ENCODE measurements around the gene ARMH1.

DNA sequence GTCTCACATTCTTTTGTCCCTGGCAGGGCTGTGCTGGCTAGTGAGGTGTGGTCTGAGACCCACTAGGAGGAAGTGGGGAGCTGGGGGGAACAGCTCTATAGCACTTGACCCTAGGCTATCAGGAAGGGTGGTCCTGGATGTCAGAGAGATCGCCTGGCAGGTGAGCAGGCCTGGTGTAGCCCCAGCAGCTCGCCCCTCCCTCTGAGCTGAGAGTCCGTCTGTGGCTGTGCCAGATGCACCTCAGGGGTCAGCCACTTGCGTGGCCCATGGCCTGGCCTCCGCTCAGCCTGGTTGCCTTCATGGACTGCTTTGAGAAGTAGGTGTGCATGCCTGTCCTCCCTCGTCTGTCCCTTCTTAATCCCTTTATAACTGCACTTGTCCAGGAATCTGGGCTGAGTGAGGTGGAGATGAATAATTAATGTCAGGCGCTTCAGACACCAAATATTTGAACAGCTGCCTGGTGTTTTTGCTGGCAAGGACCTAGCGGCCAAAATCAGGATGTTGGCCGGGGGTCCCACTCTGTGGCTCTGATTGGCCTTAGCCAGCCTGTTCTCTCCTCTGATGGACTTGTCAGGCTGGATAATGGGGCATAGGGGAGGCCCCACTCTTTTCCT is 30.7 kb upstream of the ARMH1 start:
- TF ChIP-seq, protein P1, sequence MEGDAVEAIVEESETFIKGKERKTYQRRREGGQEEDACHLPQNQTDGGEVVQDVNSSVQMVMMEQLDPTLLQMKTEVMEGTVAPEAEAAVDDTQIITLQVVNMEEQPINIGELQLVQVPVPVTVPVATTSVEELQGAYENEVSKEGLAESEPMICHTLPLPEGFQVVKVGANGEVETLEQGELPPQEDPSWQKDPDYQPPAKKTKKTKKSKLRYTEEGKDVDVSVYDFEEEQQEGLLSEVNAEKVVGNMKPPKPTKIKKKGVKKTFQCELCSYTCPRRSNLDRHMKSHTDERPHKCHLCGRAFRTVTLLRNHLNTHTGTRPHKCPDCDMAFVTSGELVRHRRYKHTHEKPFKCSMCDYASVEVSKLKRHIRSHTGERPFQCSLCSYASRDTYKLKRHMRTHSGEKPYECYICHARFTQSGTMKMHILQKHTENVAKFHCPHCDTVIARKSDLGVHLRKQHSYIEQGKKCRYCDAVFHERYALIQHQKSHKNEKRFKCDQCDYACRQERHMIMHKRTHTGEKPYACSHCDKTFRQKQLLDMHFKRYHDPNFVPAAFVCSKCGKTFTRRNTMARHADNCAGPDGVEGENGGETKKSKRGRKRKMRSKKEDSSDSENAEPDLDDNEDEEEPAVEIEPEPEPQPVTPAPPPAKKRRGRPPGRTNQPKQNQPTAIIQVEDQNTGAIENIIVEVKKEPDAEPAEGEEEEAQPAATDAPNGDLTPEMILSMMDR (IDR thresholded peaks at IDR 0.05; ENCODE audit: borderline replicate concordance, extremely low read depth, low read length, poor library complexity, severe bottlenecking) = no peak
- no peak for TF ChIP-seq EZH2 (IDR thresholded peaks at IDR 0.05; ENCODE audit: borderline replicate concordance, low read depth, low read length, severe bottlenecking)

Measured in DND-41 (cell line).